ENCODE measurements around the gene BBIP1.

- TF ChIP-seq CTCF (IDR thresholded peaks at IDR 0.05; ENCODE audit: borderline replicate concordance, extremely low read depth, low read length, poor library complexity, severe bottlenecking) (no peak), EZH2 (IDR thresholded peaks at IDR 0.05; ENCODE audit: borderline replicate concordance, low read depth, low read length, severe bottlenecking) (no peak)
Observed at GRCh38 chr10:110863956-110864355, 55.0 kb downstream of the BBIP1 start.

Data from DND-41 (cell line).